GM12878 (cell line): ENCODE data around the gene TUT4. TPM values are rescaled to one million over a fixed set of nuclear protein-coding genes. Genes with fewer than 3 reads are reported as not detected.

Experiments
- ATAC-seq: fragments of 200-7000 bp; cut with Tn5 transposase; 3 replicates; pipeline ENCODE4 v1.9.1; 2020; ENCODE audit warnings: mild to moderate bottlenecking, moderate library complexity
- BruUV-seq: library from RNA; stranded (reverse); fragments of 400-500 nt; replicated peaks from 2 replicates; lab custom pipeline; 2021; lab: Mats Ljungman, UMichigan
- CTCF ChIA-PET: fragments of 300-600 bp; sonication (Branson Sonifier 250); formaldehyde crosslinking; extraction: SDS; loops from one replicate; lab custom pipeline; 2021; ENCODE audit warnings: inconsistent platforms; lab: Yijun Ruan, JAX
- POLR2A ChIA-PET: fragments of 350-600 bp; formaldehyde crosslinking; extraction: SDS; loops from one replicate; lab custom pipeline; 2021; ENCODE audit warnings: inconsistent platforms; lab: Charles Lee
- RAD21 ChIA-PET: fragments of 300-600 bp; sonication (Branson Sonifier 250); formaldehyde crosslinking; loops from one replicate; lab custom pipeline; 2023; ENCODE audit warnings: antibody characterized with exemption; ENCODE audit not compliant: unreplicated experiment; lab: Charles Lee
- SMC1A ChIA-PET: fragments of 300-600 bp; sonication (Branson Sonifier 250); formaldehyde crosslinking; loops from one replicate; lab custom pipeline; 2023; ENCODE audit not compliant: unreplicated experiment, uncharacterized antibody; lab: Charles Lee
- DNase-seq: peaks from one replicate; pipeline ENCODE4 v3.0.0-alpha.2; 2011; ENCODE audit warnings: low read depth, low spot score
- FAIRE-seq: peaks from 3 replicates; lab custom pipeline; 2011; peaks lifted over from hg19 to GRCh38; lab: Jason Lieb, UNC
- H2AFZ ChIP-seq: 2 replicates; pipeline ENCODE4 v1.6.0; 2011; ENCODE audit warnings: low read depth, low read length, control low read depth; ENCODE audit not compliant: control insufficient read depth
- H3K27ac ChIP-seq: 2 replicates; pipeline ENCODE4 v1.5.1; 2011; ENCODE audit warnings: control low read depth; ENCODE audit not compliant: control insufficient read depth, insufficient read depth
- H3K27me3 ChIP-seq, 2 experiments: replicated peaks in 1 of 2; 2 replicates each; pipeline versions ENCODE4 v1.6.0 to v1.6.1; 2011; ENCODE audit warnings: low read length in 1 of 2; ENCODE audit not compliant: control insufficient read depth in 2 of 2, insufficient read depth in 2 of 2
- H3K36me3 ChIP-seq, 2 experiments: 2 replicates each; pipeline ENCODE4 v1.5.1; 2011; ENCODE audit warnings: low read length in 1 of 2; ENCODE audit not compliant: control insufficient read depth in 2 of 2, insufficient read depth in 2 of 2
- H3K4me1 ChIP-seq: 2 replicates; pipeline ENCODE4 v1.6.1; 2011; ENCODE audit warnings: mild to moderate bottlenecking, low read length, moderate library complexity, mixed read lengths; ENCODE audit not compliant: control insufficient read depth, insufficient read depth
- H3K4me2 ChIP-seq: 2 replicates; pipeline ENCODE4 v1.6.0; 2011; ENCODE audit warnings: control low read depth; ENCODE audit not compliant: control insufficient read depth, insufficient read depth
- H3K4me3 ChIP-seq: fragments of 200-600 bp; sonication (generic); 2 replicates; pipeline ENCODE4 v1.5.1; 2016
- H3K79me2 ChIP-seq: 2 replicates; pipeline ENCODE4 v1.6.0; 2011; ENCODE audit warnings: low read length; ENCODE audit not compliant: control insufficient read depth, insufficient read depth
- H3K9ac ChIP-seq: 2 replicates; pipeline ENCODE4 v1.8.0; 2011; ENCODE audit warnings: low read length, control low read depth, mixed read lengths; ENCODE audit not compliant: control insufficient read depth, insufficient read depth
- H3K9me3 ChIP-seq: replicated peaks from 3 replicates; pipeline ENCODE4 v1.5.1; 2011; ENCODE audit warnings: mild to moderate bottlenecking, low read length; ENCODE audit not compliant: control insufficient read depth, insufficient read depth
- H4K20me1 ChIP-seq: 2 replicates; pipeline ENCODE4 v1.6.0; 2011; ENCODE audit not compliant: control insufficient read depth, insufficient read depth
- CHD4 ChIP-seq: fragments of 200-600 bp; sonication (generic); IDR thresholded peaks from 2 replicates; pipeline ENCODE4 v1.6.1; 2016; ENCODE audit warnings: mild to moderate bottlenecking
- FOXM1 ChIP-seq: IDR thresholded peaks from 2 replicates; pipeline ENCODE4 v1.6.1; 2012; ENCODE audit warnings: low read depth, mild to moderate bottlenecking, inconsistent platforms, low read length, moderate library complexity
- HCFC1 ChIP-seq: fragments of 150-350 bp; IDR thresholded peaks from 2 replicates; pipeline ENCODE4 v1.6.1; 2014; ENCODE audit warnings: low read length
- IKZF1 ChIP-seq: fragments of 450-650 bp; conservative IDR thresholded peaks from 2 replicates; pipeline ENCODE4 v1.6.1; 2017; ENCODE audit warnings: antibody characterized with exemption, mild to moderate bottlenecking
- JUNB ChIP-seq: IDR thresholded peaks from 2 replicates; pipeline ENCODE4 v1.6.1; 2016; ENCODE audit warnings: antibody characterized with exemption, mild to moderate bottlenecking
- LARP7 ChIP-seq: fragments of 450-650 bp; IDR thresholded peaks from 2 replicates; pipeline ENCODE4 v1.6.1; 2017; ENCODE audit warnings: mild to moderate bottlenecking
- MTA3 ChIP-seq: IDR thresholded peaks from 2 replicates; pipeline ENCODE4 v1.6.1; 2012; ENCODE audit warnings: low read length, inconsistent platforms, borderline replicate concordance
- MXI1 ChIP-seq: fragments of 150-350 bp; IDR thresholded peaks from 2 replicates; pipeline ENCODE4 v1.6.1; 2011; ENCODE audit warnings: low read depth, mild to moderate bottlenecking, inconsistent platforms, low read length, improper control_type of control experiment
- NFIC ChIP-seq: IDR thresholded peaks from 2 replicates; pipeline ENCODE4 v1.6.1; 2012; ENCODE audit warnings: low read depth, mild to moderate bottlenecking, inconsistent platforms, low read length, moderate library complexity
- PAX8 ChIP-seq: fragments of 450-650 bp; IDR thresholded peaks from 2 replicates; pipeline ENCODE4 v1.6.1; 2017; ENCODE audit warnings: mild to moderate bottlenecking, moderate library complexity
- POLR2A ChIP-seq: IDR thresholded peaks from 2 replicates; pipeline ENCODE4 v1.6.1; 2011; ENCODE audit warnings: low read depth, mild to moderate bottlenecking, low read length
- POU2F2 ChIP-seq: IDR thresholded peaks from 3 replicates; pipeline ENCODE4 v1.6.1; 2011; ENCODE audit warnings: low read depth, mild to moderate bottlenecking, low read length, borderline replicate concordance
- SIX5 ChIP-seq: IDR thresholded peaks from 2 replicates; pipeline ENCODE4 v1.6.1; 2011; ENCODE audit warnings: mild to moderate bottlenecking, low read depth, low read length, moderate library complexity; ENCODE audit not compliant: severe bottlenecking
- SMAD5 ChIP-seq: IDR thresholded peaks from 2 replicates; pipeline ENCODE4 v1.6.1; 2016; ENCODE audit warnings: antibody characterized with exemption, low read depth
- YY1 ChIP-seq: IDR thresholded peaks from 2 replicates; pipeline ENCODE4 v1.6.1; 2011; ENCODE audit warnings: low read depth, mild to moderate bottlenecking, low read length
- ZNF217 ChIP-seq: fragments of 450-650 bp; IDR thresholded peaks from 2 replicates; pipeline ENCODE4 v1.6.1; 2017; ENCODE audit warnings: antibody characterized with exemption, mild to moderate bottlenecking
- WGBS: methylation state at CpG from one replicate; pipeline ENCODE4 v1.1.6; 2016; ENCODE audit warnings: low lambda C conversion rate; ENCODE audit not compliant: insufficient replicate concordance, insufficient coverage; ENCODE audit errors: missing lambda C conversion rate; 5-methylcytosine and 5-hydroxymethylcytosine counted together
- in situ Hi-C: fragments of 300-500 bp; cut with MboI; formaldehyde crosslinking; loops from 9 replicates; pipeline ENCODE4 v1.14.3; 2018; ENCODE audit warnings: mixed read lengths
- intact Hi-C: fragments of 100-400 bp; cut with micrococcal nuclease; formaldehyde crosslinking; loops from one replicate; pipeline ENCODE4 v1.14.2; 2022; ENCODE audit not compliant: unreplicated experiment
- polyA plus RNA-seq, 11 experiments: library from polyadenylated mRNA; depleted of rRNA in 4 of 11; unstranded in 6 of 11; stranded (reverse) in 5 of 11; fragments of >200 nt; fragmentation: Nextera tagmentation in 4 of 11; fragmentation: Illumina TruSeq in 1 of 11; extraction: Ambion mirVana in 4 of 11; extraction: Trizol in 1 of 11; gene quantifications; 1 replicate in 1 of 11; 2 replicates in 10 of 11; pipeline versions ENCODE4 v1.2.1 to v1.2.3, GENCODE V29; 2011 to 2016; ENCODE audit warnings: inconsistent platforms in 2 of 11, missing spikeins in 2 of 11, low read depth in 1 of 11
- total RNA-seq, 4 experiments: library from RNA; depleted of rRNA in 3 of 4; stranded (reverse); fragments of >200 nt in 3 of 4; fragmentation: Illumina TruSeq in 1 of 4; extraction: Trizol in 1 of 4; gene quantifications; 2 replicates each; pipeline versions ENCODE4 v1.2.1 to v1.2.3, GENCODE V29; 2013 to 2021
- TF ChIP-seq, protein P1 (sequence below): IDR thresholded peaks from 2 replicates; pipeline ENCODE4 v1.6.1; 2011; ENCODE audit warnings: borderline replicate concordance, low read depth, mild to moderate bottlenecking, moderate library complexity, low read length; ENCODE audit not compliant: insufficient read depth, poor library complexity, severe bottlenecking

Gene TUT4
- total and polyA plus RNA-seq, 10 of the 15 experiments (the other 5 are each of a cell fraction or from before 2014, with no cell fraction given) = 9.4 to 40.7 (median 27.6) TPM

DNA sequence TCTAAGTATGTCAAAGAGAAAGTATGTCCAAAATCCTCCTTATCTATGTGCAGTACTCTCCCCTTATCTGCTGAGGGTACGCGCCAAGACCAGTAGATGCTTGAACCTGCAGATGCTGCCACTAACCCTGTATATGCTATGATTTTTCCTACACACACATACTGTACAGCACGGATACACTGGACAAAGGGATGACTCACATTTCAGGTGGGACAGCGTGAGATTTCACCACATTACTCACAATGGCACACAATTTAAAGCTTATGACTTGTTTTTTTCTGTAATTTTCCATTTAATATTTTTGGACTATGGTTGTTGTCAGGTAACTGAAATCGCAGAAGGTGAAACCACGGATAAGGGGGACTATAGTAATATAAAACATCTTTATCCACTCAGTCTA is 152.8 kb downstream of the TUT4 start:
- ChIA-PET CTCF (interaction anchor here (0.7 to 2.3 kb wide), 2 partner anchors 286 to 512 kb away, joined by 3 to 6 read pairs; no protein-coding TSS in a partner anchor), SMC1A (interaction anchor here (1.0 kb wide), 1 partner anchor 35 kb away, joined by 4 read pairs; no protein-coding TSS in a partner anchor), POLR2A (interaction anchor here (0.7 kb wide), 1 partner anchor 820 kb away, joined by 3 read pairs; no protein-coding TSS in a partner anchor), RAD21 (no interaction called here)
- BruUV-seq = no TSS peak
- WGBS = 100% methylated on average over 6 of the region's 6 CpGs
- TF ChIP-seq, protein P1, sequence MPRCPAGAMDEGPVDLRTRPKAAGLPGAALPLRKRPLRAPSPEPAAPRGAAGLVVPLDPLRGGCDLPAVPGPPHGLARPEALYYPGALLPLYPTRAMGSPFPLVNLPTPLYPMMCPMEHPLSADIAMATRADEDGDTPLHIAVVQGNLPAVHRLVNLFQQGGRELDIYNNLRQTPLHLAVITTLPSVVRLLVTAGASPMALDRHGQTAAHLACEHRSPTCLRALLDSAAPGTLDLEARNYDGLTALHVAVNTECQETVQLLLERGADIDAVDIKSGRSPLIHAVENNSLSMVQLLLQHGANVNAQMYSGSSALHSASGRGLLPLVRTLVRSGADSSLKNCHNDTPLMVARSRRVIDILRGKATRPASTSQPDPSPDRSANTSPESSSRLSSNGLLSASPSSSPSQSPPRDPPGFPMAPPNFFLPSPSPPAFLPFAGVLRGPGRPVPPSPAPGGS = peak; percentile 43
- TF ChIP-seq LARP7 = no peak
- Histone ChIP-seq H3K9ac (no peak overlapping the region), H3K4me2 (peak overlapping the region; percentile 19; the same call in 1 of the 2 replicates), H3K9me3 (no peaks in the 10 kb centered on the region), H3K79me2 (peaks cover 35% of the 10 kb centered on the region), H3K36me3 (peaks cover 3 to 22% of the 10 kb centered on the region in 2 experiments), H3K27me3 (no peaks in the 10 kb centered on the region), H3K4me3 (no peak overlapping the region), H3K27ac (no peak overlapping the region), H2AFZ (no peak overlapping the region), H3K4me1 (no peaks in the 10 kb centered on the region), H4K20me1 (no peaks in the 10 kb centered on the region)
- in situ Hi-C loops = loop anchor here (5.0 kb wide), 1 partner anchor 287 kb away; no protein-coding TSS in a partner anchor
- FAIRE-seq (no peak), ATAC-seq (no peak), DNase-seq (no peak)
- intact Hi-C loops = loop anchor here (5.0 kb wide), 1 partner anchor 287 kb away; no protein-coding TSS in a partner anchor

DNA sequence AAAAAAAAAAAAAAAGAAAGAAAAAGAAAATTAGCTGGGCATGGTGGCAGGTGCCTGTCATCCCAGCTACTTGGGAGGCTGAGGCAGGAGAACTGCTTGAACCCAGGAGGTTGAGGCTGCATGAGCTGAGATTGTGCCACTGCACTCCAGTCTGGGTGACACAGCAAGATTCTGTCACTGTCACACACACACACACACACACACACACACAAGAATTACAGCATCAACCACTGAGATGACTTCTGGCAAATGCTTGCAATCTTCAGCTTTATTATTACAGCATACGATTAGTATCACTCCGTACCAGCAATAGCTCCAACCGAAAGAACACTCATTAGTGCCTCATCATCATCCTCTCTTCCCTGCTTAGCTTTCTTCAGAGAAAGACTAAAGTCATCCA is 153.3 kb downstream of the TUT4 start:
- no peaks in the 10 kb centered on the region for H4K20me1 ChIP-seq
- no peaks in the 10 kb centered on the region for H3K4me1 ChIP-seq
- FAIRE-seq (no peak), DNase-seq (no peak), ATAC-seq (no peak)
- no peak overlapping the region for H2AFZ ChIP-seq
- CTCF ChIA-PET = interaction anchor here (0.7 to 2.3 kb wide), 2 partner anchors 286 to 511 kb away, joined by 3 to 6 read pairs; no protein-coding TSS in a partner anchor
- SMC1A ChIA-PET = no interaction called here
- H3K4me2 ChIP-seq = no peak overlapping the region
- 98% methylated on average over 3 of the region's 3 CpGs for WGBS
- H3K36me3 ChIP-seq = peaks cover 3 to 22% of the 10 kb centered on the region in 2 experiments
- POLR2A ChIA-PET = interaction anchor here (0.7 kb wide), 1 partner anchor 820 kb away, joined by 3 read pairs; no protein-coding TSS in a partner anchor
- no TSS peak for BruUV-seq
- H3K27ac ChIP-seq = no peak overlapping the region
- RAD21 ChIA-PET = no interaction called here
- peaks cover 30% of the 10 kb centered on the region for H3K79me2 ChIP-seq
- in situ Hi-C loops = loop anchor here (5.0 kb wide), 1 partner anchor 288 kb away; no protein-coding TSS in a partner anchor
- intact Hi-C loops = loop anchor here (5.0 kb wide), 1 partner anchor 288 kb away; no protein-coding TSS in a partner anchor
- H3K27me3 ChIP-seq = no peaks in the 10 kb centered on the region
- no peaks in the 10 kb centered on the region for H3K9me3 ChIP-seq
- H3K4me3 ChIP-seq = no peak overlapping the region
- H3K9ac ChIP-seq = no peak overlapping the region
- TF ChIP-seq SIX5 (no peak), SMAD5 (no peak), HCFC1 (no peak), CHD4 (no peak), POU2F2 (no peak), ZNF217 (no peak), YY1 (no peak), MXI1 (no peak), POLR2A (no peak), MTA3 (no peak), IKZF1 (no peak), PAX8 (no peak), FOXM1 (no peak), JUNB (no peak), NFIC (no peak)
